Prostate gland (tissue), 2 donors: ENCODE measurements around the gene ANKRD22.

Experiments used
- CTCF ChIP-seq, 4 experiments: fragments of 200-600 bp in 2 of 4; fragments of 450-650 bp in 2 of 4; sonication (generic) in 2 of 4; IDR thresholded peaks; 1 replicate in 3 of 4; 2 replicates in 1 of 4; pipeline ENCODE4 v1.5.1; 2016 to 2019; ENCODE audit warnings: antibody characterized with exemption in 4 of 4, mild to moderate bottlenecking in 2 of 4, moderate library complexity in 2 of 4
- POLR2A ChIP-seq: fragments of 450-650 bp; IDR thresholded peaks from one replicate; pipeline ENCODE4 v1.6.1; 2016; ENCODE audit warnings: antibody characterized with exemption, mild to moderate bottlenecking

GRCh38 chr10:88782222-88782621 is 69.4 kb downstream of the ANKRD22 start:
- TF ChIP-seq POLR2A, result no peak
- no peak for TF ChIP-seq CTCF (IDR thresholded peaks at IDR 0.05)
